ENCODE measurements around the gene SPNS2. TPM values are rescaled to one million over a fixed set of nuclear protein-coding genes. Genes with fewer than 3 reads are reported as not detected.

Gene SPNS2, protein sequence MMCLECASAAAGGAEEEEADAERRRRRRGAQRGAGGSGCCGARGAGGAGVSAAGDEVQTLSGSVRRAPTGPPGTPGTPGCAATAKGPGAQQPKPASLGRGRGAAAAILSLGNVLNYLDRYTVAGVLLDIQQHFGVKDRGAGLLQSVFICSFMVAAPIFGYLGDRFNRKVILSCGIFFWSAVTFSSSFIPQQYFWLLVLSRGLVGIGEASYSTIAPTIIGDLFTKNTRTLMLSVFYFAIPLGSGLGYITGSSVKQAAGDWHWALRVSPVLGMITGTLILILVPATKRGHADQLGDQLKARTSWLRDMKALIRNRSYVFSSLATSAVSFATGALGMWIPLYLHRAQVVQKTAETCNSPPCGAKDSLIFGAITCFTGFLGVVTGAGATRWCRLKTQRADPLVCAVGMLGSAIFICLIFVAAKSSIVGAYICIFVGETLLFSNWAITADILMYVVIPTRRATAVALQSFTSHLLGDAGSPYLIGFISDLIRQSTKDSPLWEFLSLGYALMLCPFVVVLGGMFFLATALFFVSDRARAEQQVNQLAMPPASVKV
- total RNA-seq, result 10 to 100 TPM in 1 of 2 donors, 1 to 10 TPM in 1; 9.1 to 23.9 TPM

DNA sequence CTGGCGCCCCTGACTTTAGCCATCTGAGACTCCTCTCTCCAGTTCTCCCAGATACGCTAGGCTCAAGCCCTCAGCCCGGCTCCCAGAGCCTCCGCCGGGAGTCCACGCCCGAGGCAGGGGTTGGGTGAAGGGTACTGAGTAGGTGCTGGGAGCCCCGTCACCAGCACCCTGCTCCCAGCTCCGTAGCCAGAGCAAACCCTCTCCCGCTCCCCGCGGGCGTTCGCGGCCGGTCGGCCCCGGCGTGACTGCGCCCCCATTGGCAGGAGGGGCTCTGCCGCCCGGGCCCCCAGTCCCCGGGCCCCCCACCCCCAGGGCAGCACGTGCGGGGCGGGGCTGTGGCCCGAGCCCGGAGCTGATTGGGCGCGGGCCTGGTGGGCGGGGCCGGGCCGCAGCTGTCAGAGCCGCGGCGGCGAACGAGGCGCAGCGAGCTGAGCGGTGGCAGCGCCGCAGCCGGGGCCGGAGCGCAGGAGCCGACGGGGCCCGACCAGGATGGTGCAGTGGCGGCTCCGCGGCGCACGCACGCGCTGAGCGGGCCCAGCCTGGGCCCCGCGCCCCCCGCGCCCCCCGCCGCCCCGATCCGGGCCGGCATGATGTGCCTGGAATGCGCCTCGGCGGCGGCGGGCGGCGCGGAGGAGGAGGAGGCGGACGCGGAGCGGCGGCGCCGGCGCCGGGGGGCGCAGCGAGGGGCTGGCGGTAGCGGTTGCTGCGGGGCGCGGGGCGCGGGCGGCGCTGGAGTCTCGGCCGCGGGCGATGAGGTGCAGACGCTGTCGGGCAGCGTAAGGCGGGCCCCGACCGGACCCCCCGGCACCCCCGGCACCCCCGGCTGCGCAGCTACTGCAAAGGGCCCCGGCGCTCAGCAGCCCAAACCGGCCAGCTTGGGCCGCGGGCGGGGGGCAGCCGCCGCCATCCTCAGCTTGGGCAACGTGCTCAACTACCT is at the start of gene SPNS2:
Gene SPNS2, plus strand, starts transcription at position 421 of the 937 bp plus-strand sequence. Its CDS starts 167 bp downstream, at position 588.
- TF ChIP-seq, protein P1, sequence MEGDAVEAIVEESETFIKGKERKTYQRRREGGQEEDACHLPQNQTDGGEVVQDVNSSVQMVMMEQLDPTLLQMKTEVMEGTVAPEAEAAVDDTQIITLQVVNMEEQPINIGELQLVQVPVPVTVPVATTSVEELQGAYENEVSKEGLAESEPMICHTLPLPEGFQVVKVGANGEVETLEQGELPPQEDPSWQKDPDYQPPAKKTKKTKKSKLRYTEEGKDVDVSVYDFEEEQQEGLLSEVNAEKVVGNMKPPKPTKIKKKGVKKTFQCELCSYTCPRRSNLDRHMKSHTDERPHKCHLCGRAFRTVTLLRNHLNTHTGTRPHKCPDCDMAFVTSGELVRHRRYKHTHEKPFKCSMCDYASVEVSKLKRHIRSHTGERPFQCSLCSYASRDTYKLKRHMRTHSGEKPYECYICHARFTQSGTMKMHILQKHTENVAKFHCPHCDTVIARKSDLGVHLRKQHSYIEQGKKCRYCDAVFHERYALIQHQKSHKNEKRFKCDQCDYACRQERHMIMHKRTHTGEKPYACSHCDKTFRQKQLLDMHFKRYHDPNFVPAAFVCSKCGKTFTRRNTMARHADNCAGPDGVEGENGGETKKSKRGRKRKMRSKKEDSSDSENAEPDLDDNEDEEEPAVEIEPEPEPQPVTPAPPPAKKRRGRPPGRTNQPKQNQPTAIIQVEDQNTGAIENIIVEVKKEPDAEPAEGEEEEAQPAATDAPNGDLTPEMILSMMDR (IDR thresholded peaks at IDR 0.05), result no peak
- H3K9me3 ChIP-seq, result no peaks in the 10 kb centered on the region
- peak within 1 kb of the TSS; percentile 85 for H3K27ac ChIP-seq
- H3K36me3 ChIP-seq, result no peaks in the 10 kb centered on the region
- no peaks in the 10 kb centered on the region for H3K27me3 ChIP-seq (replicated peaks; ENCODE audit: insufficient read depth)
- peak; percentile 52 for ATAC-seq (ENCODE audit: insufficient number of reproducible peaks, low FRiP score, low read depth)
- DNase-seq (ENCODE audit: low spot score), result no peak
- peaks cover 23 to 35% of the 10 kb centered on the region in 2 donors for H3K4me1 ChIP-seq (ENCODE audit: control insufficient read depth in 1 of 2, low read depth in 2 of 2)
- peak within 1 kb of the TSS; percentile 71 for H3K4me3 ChIP-seq

DNA sequence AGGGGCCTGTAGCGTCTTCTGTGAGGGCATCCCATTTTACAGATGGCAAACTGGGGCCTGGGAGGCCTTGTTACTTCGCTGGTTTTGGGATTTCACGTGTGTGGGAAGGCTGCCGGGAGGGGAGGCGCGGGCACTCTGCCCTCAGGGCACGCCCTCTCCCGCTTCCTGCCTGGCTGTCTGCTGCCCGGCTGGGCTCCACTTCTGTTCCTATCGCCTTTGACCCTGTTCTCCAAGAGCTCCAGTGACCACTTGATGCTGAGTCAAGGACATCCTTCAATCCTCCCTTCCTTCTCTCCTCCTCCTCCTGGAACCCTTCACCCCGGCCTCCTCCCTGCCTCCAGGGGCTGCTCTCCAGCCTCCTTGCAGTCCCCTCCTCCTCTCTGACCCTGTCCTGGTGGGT is 48.9 kb upstream of the SPNS2 start:
- no peaks in the 10 kb centered on the region for H3K9me3 ChIP-seq
- H3K27me3 ChIP-seq (replicated peaks; ENCODE audit: insufficient read depth), result no peaks in the 10 kb centered on the region
- no peaks in the 10 kb centered on the region for H3K4me1 ChIP-seq (ENCODE audit: control insufficient read depth in 1 of 2, low read depth in 2 of 2)
- no peak for ATAC-seq (ENCODE audit: insufficient number of reproducible peaks, low FRiP score, low read depth)
- no peak overlapping the region for H3K4me3 ChIP-seq
- DNase-seq (ENCODE audit: low spot score), result no peak
- no peak overlapping the region for H3K27ac ChIP-seq
- H3K36me3 ChIP-seq, result no peaks in the 10 kb centered on the region
- TF ChIP-seq, protein P1 (IDR thresholded peaks at IDR 0.05), result no peak

DNA sequence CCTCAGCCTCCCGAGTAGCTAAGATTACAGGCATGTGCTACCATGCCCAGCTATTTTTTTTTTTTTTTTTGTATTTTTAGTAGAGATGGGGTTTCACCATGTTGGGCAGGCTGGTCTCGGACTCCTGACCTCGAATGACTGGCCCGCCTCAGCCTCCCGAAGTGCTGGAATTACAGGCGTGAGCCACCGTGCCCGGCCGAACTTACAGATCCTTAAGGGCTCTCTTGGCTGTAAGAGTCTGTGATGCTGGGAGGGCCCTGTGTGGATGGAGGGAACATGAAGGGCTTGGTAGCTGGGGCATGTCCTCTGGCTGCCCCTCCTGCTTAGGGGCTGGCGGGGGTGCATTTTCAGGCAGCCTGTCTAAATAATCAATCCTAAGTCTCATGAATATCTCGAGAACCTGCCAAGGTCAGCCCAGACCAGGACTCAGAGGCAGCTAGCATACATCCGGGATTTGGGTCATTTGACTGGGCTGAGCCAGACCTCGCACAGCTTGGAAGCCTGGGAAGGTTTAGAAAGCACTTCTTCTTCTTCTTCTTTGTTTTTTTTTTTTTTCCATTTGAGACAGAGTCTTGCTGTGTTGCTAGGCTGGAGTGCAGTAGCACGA is 47.9 kb upstream of the SPNS2 start:
- ATAC-seq (ENCODE audit: insufficient number of reproducible peaks, low FRiP score, low read depth) (no peak), DNase-seq (ENCODE audit: low spot score) (no peak)
- Histone ChIP-seq H3K4me3 (no peak overlapping the region), H3K9me3 (no peaks in the 10 kb centered on the region), H3K27ac (no peak overlapping the region), H3K36me3 (no peaks in the 10 kb centered on the region), H3K27me3 (replicated peaks; ENCODE audit: insufficient read depth) (no peaks in the 10 kb centered on the region), H3K4me1 (ENCODE audit: control insufficient read depth in 1 of 2, low read depth in 2 of 2) (no peaks in the 10 kb centered on the region)
- TF ChIP-seq, protein P1 (IDR thresholded peaks at IDR 0.05), result no peak

DNA sequence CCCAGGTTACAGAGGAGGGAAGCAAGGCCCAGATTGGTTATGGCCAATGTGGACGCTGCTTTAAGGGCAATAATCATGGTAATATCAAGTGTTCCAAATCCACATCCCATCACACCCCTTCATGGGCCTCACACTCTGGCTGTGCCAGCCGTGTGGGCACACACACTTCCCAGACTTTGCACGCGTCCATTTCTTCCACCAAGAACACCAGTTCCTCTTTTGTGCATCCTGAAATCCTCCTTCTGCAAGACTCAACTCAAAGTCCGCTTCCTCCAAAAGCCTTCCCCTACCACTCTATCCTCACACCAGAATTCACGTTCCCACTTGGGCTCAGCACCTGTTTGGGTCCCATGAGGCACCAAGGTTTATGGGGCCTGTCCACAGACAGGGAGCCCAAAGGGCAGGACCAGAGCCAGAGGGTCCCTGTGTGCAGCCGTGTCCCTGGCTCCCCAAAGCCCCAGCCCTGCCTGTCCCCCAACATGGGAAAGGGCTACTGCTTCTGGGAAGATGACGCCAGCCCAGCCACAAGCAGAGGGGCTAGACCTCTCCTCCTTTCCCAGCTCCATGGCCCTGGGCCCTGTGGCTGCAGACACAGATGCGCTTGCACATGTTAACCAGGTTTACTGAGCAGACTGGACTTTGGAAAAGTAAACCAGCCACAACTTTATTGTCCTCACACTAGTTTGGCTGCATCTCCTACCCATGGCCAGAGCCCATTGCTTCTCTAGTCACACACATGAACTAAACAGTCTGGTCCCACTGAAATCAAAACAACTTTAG is 44.7 kb upstream of the SPNS2 start:
- ATAC-seq (ENCODE audit: insufficient number of reproducible peaks, low FRiP score, low read depth) (no peak), DNase-seq (ENCODE audit: low spot score) (no peak)
- Histone ChIP-seq H3K27me3 (replicated peaks; ENCODE audit: insufficient read depth) (no peaks in the 10 kb centered on the region), H3K4me3 (no peak overlapping the region), H3K27ac (no peak overlapping the region), H3K4me1 (ENCODE audit: control insufficient read depth in 1 of 2, low read depth in 2 of 2) (no peaks in the 10 kb centered on the region), H3K36me3 (no peaks in the 10 kb centered on the region), H3K9me3 (no peaks in the 10 kb centered on the region)
- TF ChIP-seq, protein P1 (IDR thresholded peaks at IDR 0.05), result no peak

Data from thoracic aorta (tissue), 2 donors.